Measurements from ENCODE around the gene ZMYND8. TPM values are rescaled to one million over a fixed set of nuclear protein-coding genes. Genes with fewer than 3 reads are reported as not detected.
"Not testable (repeated sequence)": the region's sequence is repeated elsewhere in the genome, so short reads cannot be mapped to it uniquely, and the experiment has no call there.

The ZMYND8 gene
- total and polyA plus RNA-seq, 7 donors, result 7.8 to 46.0 (median 24.8) TPM

GRCh38 chr20:47263080-47263464 is 93.4 kb downstream of the ZMYND8 start:
- H3K27ac ChIP-seq, result peak overlapping the region in 3 of 4 donors; percentile 48 to 66 (median 55)
- H3K36me3 ChIP-seq, result peaks cover 0 to 54% (median 19%) of the 10 kb centered on the region in 4 donors
- 78 to 85% methylated on average over 3 of the region's 3 CpGs for WGBS, 2 donors
- no peaks in the 10 kb centered on the region for H3K9me3 ChIP-seq
- TF ChIP-seq CTCF (IDR thresholded peaks at IDR 0.05), result peak in 1 of 4 experiments; percentile 1
- no peak for TF ChIP-seq EP300 (IDR thresholded peaks at IDR 0.05)
- no peak overlapping the region for H3K4me3 ChIP-seq
- intact Hi-C loops (cut with DNase I), result no loop called here
- H3K4me1 ChIP-seq, result peaks cover 0 to 22% (median 8%) of the 10 kb centered on the region in 4 donors
- no peaks in the 10 kb centered on the region for H3K27me3 ChIP-seq
- no peak for DNase-seq

- peaks cover 0 to 48% (median 16%) of the 10 kb centered on the region in 4 donors for H3K36me3 ChIP-seq
- H3K27ac ChIP-seq, result peak overlapping the region in 3 of 4 donors; percentile 48 to 66 (median 55)
- H3K4me1 ChIP-seq, result peaks cover 0 to 22% (median 8%) of the 10 kb centered on the region in 4 donors
- H3K9me3 ChIP-seq, result no peaks in the 10 kb centered on the region
- intact Hi-C loops (cut with DNase I), result no loop called here
- WGBS, 2 donors, result 72 to 85% methylated on average over 15 of the region's 15 CpGs
- no peak for DNase-seq
- no peak overlapping the region for H3K4me3 ChIP-seq
- H3K27me3 ChIP-seq, result no peaks in the 10 kb centered on the region
- TF ChIP-seq POLR2AphosphoS5 (IDR thresholded peaks at IDR 0.05) (no peak), EP300 (IDR thresholded peaks at IDR 0.05) (no peak), CTCF (IDR thresholded peaks at IDR 0.05) (no peak)
These were observed 94.0 kb downstream of the ZMYND8 start for GRCh38 chr20:47262365-47263013.

- Histone ChIP-seq H3K36me3 (peaks cover 0 to 45% (median 15%) of the 10 kb centered on the region in 4 donors), H3K27me3 (no peaks in the 10 kb centered on the region), H3K9me3 (no peaks in the 10 kb centered on the region), H3K27ac (no peak overlapping the region), H3K4me3 (no peak overlapping the region), H3K4me1 (peaks cover 0 to 22% (median 11%) of the 10 kb centered on the region in 4 donors)
- no peak for TF ChIP-seq POLR2AphosphoS5 (IDR thresholded peaks at IDR 0.05)
- no peak for TF ChIP-seq POLR2A (IDR thresholded peaks at IDR 0.05)
- TF ChIP-seq EP300 (IDR thresholded peaks at IDR 0.05), result no peak
- TF ChIP-seq CTCF (IDR thresholded peaks at IDR 0.05), result no peak
- no peak for DNase-seq
- WGBS, 2 donors, result 90 to 95% methylated on average over 8 of the region's 8 CpGs
- intact Hi-C loops (cut with DNase I), result no loop called here
These were observed 94.5 kb downstream of the ZMYND8 start for GRCh38 chr20:47262008-47262364.

- H3K9me3 ChIP-seq; H3K27ac ChIP-seq; DNase-seq; intact Hi-C loops (cut with DNase I); H3K27me3 ChIP-seq; H3K4me3 ChIP-seq: not testable (repeated sequence)
- Histone ChIP-seq H3K36me3 (peaks cover 0 to 38% (median 15%) of the 10 kb centered on the region in 4 donors), H3K4me1 (peaks cover 0 to 27% (median 18%) of the 10 kb centered on the region in 4 donors)
- WGBS, 2 donors, result 96 to 97% methylated on average over 2 of the region's 2 CpGs
These were observed 95.2 kb downstream of the ZMYND8 start for GRCh38 chr20:47261161-47261774.

- intact Hi-C loops (cut with DNase I); H3K9me3 ChIP-seq; H3K27ac ChIP-seq; DNase-seq; H3K4me3 ChIP-seq; H3K27me3 ChIP-seq: not testable (repeated sequence)
- Histone ChIP-seq H3K4me1 (peaks cover 0 to 27% (median 18%) of the 10 kb centered on the region in 4 donors), H3K36me3 (peaks cover 0 to 37% (median 15%) of the 10 kb centered on the region in 4 donors)
- 97 to 98% methylated on average over 8 of the region's 8 CpGs for WGBS, 2 donors
These were observed 95.9 kb downstream of the ZMYND8 start for GRCh38 chr20:47260540-47261126.
